Mesodermal cell (in vitro differentiated cells): ENCODE data around the gene CEPT1.

Experiments used
- H3K27ac ChIP-seq: 2 replicates; pipeline ENCODE4 v1.7.0; 2013; ENCODE audit warnings: mild to moderate bottlenecking, low read depth, low read length, moderate library complexity; ENCODE audit not compliant: severe bottlenecking
- H3K36me3 ChIP-seq: 2 replicates; pipeline ENCODE4 v1.7.1; 2013; ENCODE audit warnings: mild to moderate bottlenecking, low read length, moderate library complexity; ENCODE audit not compliant: control insufficient read depth, insufficient read depth
- H3K4me1 ChIP-seq: one replicate; pipeline ENCODE4 v1.7.1; 2013; ENCODE audit warnings: mild to moderate bottlenecking, low read length; ENCODE audit not compliant: insufficient read depth, control insufficient read depth, poor library complexity, severe bottlenecking
- H3K4me3 ChIP-seq: 2 replicates; pipeline ENCODE4 v1.7.0; 2013; ENCODE audit warnings: low read length, control low read depth, mild to moderate bottlenecking; ENCODE audit not compliant: insufficient read depth, poor library complexity, severe bottlenecking; ENCODE audit errors: extremely low read depth
- H3K9me3 ChIP-seq: 2 replicates; pipeline ENCODE4 v1.7.1; 2013; ENCODE audit warnings: mild to moderate bottlenecking, low read length, moderate library complexity; ENCODE audit not compliant: control insufficient read depth
- WGBS, 2 experiments: methylation state at CpG; one replicate each; pipeline ENCODE4 v1.1.5; 2013; ENCODE audit warnings: missing lambda C conversion rate in 2 of 2; ENCODE audit not compliant: insufficient coverage in 2 of 2; 5-methylcytosine and 5-hydroxymethylcytosine counted together

The CEPT1 gene

DNA sequence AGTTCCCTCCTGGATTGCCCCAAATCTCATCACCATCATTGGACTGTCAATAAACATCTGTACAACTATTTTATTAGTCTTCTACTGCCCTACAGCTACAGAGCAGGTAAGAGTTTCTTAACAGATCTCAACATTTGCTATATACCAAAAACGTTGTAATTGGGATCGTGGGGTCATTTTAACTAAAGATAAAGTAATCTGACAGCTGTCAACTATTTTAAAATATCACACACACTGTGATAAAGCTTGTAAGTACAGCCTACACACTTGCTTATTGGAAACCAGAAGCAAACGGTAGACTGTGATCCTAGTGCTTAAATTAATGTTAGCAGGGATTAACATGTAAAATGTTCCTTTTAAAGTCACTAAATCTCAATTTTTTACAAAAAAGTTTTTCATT is 7.9 kb downstream of the CEPT1 start:
- peaks cover 7% of the 10 kb centered on the region for H3K4me1 ChIP-seq
- WGBS, 2 experiments: no CpG with 5 or more reads among the region's 3 CpGs
- H3K36me3 ChIP-seq: peaks cover 44% of the 10 kb centered on the region
- no peaks in the 10 kb centered on the region for H3K9me3 ChIP-seq
- no peak overlapping the region for H3K4me3 ChIP-seq
- no peak overlapping the region for H3K27ac ChIP-seq

- Histone ChIP-seq H3K4me3 (no peak overlapping the region), H3K9me3 (no peaks in the 10 kb centered on the region), H3K4me1 (peaks cover 7% of the 10 kb centered on the region), H3K27ac (no peak overlapping the region), H3K36me3 (peaks cover 49% of the 10 kb centered on the region)
- WGBS, 2 experiments: no CpG with 5 or more reads among the region's 2 CpGs
Measured at GRCh38 chr1:111148376-111148881, 8.4 kb downstream of the CEPT1 start.

- Histone ChIP-seq H3K27ac (no peak overlapping the region), H3K4me3 (no peak overlapping the region), H3K36me3 (peaks cover 70% of the 10 kb centered on the region), H3K4me1 (no peaks in the 10 kb centered on the region), H3K9me3 (no peaks in the 10 kb centered on the region)
- 90% methylated on average over 2 of the region's 3 CpGs; no CpG with 5 or more reads in 1 of the 2 experiments for WGBS, 2 experiments
Measured at GRCh38 chr1:111151838-111152237, 11.8 kb downstream of the CEPT1 start.

DNA sequence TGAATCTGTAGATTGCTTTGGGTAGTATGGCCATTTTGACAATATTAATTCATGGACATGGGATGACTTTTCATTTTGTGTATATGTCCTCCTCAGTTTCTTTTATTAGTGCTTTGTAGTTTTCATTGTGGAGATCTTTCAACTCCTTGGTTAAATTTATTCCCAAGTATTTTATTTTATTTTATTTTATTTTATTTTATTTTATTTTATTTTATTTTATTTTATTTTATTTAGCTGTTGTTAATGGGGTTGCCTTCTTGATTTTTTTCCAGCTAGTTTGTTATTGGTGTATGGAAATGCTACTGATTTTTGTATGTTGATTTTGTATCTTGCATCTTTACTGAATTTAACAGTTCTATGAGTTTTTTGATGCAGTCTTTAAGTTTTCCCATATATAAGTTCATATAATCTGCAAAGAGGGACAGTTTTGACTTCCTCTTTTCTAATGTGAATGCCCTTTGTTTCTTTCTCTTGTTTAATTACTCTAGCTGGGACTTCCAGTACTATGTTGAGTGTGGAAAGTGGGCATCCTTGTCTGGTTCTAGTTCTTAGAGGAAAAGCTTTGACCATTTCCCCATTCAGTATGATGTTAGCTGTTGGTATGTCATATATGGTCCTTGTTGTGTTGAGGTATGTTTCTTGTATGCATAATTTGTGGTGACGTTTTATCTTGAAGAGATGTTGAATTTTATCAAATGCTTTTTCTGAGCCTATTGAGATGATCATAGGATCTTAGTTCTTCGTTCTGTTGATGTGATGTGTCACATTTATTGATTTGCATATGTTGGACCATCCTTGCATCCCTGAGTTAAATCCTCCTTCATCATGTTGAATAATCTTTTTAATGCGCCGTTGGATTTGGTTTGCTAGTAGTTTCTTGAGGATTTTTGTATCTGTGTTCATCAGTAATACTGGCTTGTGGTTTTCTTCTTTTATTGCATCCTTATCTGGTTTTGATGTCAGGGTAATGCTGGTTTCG is 14.3 kb downstream of the CEPT1 start:
- no peak overlapping the region for H3K4me3 ChIP-seq
- WGBS, 2 experiments: 95 to 100% methylated on average over 2 to 4 of the region's 5 CpGs
- H3K27ac ChIP-seq: no peak overlapping the region
- H3K9me3 ChIP-seq: no peaks in the 10 kb centered on the region
- peaks cover 64% of the 10 kb centered on the region for H3K36me3 ChIP-seq
- no peaks in the 10 kb centered on the region for H3K4me1 ChIP-seq

- no peak overlapping the region for H3K27ac ChIP-seq
- peaks cover 5% of the 10 kb centered on the region for H3K4me1 ChIP-seq
Measured at GRCh38 chr1:111157431-111157830, 17.4 kb downstream of the CEPT1 start.

DNA sequence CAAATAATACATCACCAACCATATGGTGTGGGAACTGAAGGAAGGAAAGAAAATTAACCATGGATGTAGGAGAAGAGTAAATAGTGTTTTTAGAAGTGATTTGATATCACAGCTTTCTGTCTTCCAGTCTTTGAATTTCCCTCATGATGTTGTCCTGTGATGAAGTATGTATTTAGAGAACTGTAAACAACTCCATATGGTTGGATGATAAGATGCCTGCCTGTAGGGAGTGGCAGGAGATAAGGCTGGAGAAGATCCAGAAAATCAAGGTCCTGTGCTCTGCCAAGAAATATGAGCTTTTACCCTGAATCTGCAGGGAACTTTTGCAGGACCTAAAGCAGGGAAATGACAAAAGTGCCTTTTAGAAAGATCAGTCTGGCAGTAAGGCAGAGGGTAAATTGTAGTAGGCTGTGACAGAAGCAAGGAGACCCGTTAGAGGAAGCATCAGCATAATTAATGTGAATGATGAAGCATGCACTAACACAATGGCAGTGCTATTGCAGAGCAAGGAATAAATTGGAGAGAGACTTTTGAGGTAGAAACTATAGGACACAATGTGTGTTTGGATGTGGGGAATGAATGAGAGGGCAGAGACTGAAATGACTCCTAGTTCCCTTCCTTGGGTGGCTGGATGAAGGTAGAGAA is 21.9 kb downstream of the CEPT1 start:
- H3K4me3 ChIP-seq: no peak overlapping the region
- peaks cover 30% of the 10 kb centered on the region for H3K36me3 ChIP-seq
- H3K27ac ChIP-seq: peak overlapping the region; percentile 31
- 71 to 77% methylated on average over 1 of the region's 1 CpG for WGBS, 2 experiments
- H3K9me3 ChIP-seq: no peaks in the 10 kb centered on the region
- peaks cover 5% of the 10 kb centered on the region for H3K4me1 ChIP-seq

More at GRCh38 chr1:111157431-111157830, 17.4 kb downstream of the CEPT1 start:
- Histone ChIP-seq H3K4me3 (no peak overlapping the region), H3K36me3 (peaks cover 51% of the 10 kb centered on the region), H3K9me3 (no peaks in the 10 kb centered on the region)
- WGBS, 2 experiments: no CpG with 5 or more reads among the region's 2 CpGs

GRCh38 chr1:111162488-111162880 is 22.5 kb downstream of the CEPT1 start:
- Histone ChIP-seq H3K36me3 (peaks cover 27% of the 10 kb centered on the region), H3K4me1 (peaks cover 5% of the 10 kb centered on the region), H3K4me3 (no peak overlapping the region), H3K27ac (peak overlapping the region; percentile 31), H3K9me3 (no peaks in the 10 kb centered on the region)
- WGBS, 2 experiments: 100% methylated on average over 1 of the region's 2 CpGs; no CpG with 5 or more reads in 1 of the 2 experiments

DNA sequence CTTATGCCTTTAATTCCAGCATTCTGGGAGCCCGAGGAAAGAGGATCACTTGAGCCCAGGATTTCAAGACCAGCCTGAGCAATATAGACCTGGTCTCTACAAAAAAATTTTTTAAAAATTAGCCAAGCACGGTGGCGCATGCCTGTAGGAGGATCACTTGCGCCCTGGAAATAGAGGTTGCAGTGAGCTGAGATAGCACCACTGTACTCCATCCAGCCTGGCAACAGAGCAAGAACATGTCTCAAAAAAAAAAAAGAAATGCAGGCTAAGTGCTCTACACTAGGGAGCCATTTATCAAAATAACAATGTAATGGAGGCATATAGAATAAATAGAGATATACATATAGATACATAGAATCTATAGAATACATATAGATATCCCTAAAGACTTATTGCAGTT is 23.3 kb downstream of the CEPT1 start:
- 90 to 98% methylated on average over 4 of the region's 4 CpGs for WGBS, 2 experiments
- Histone ChIP-seq H3K4me3 (no peak overlapping the region), H3K27ac (no peak overlapping the region), H3K9me3 (no peaks in the 10 kb centered on the region), H3K36me3 (peaks cover 28% of the 10 kb centered on the region), H3K4me1 (peaks cover 5% of the 10 kb centered on the region)

DNA sequence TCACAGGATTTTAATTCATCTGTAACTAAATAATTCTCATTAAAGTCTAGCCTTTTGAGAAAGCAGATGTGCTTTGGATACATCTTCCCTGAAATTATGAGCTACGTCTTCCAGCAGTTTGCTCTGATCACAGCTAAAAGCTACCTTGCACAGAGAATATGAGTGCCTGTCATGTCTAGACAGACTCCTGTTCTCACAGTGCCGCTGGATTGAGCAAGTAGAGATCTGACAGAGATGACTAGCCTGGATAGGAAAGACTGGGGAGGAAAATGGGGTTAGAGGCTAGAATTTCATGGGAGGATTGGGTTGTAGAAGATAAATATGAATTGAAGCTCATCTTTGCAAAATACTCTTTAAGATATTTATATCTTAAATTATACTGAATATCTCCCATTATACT is 24.1 kb downstream of the CEPT1 start:
- Histone ChIP-seq H3K4me3 (no peak overlapping the region), H3K4me1 (peaks cover 5% of the 10 kb centered on the region), H3K27ac (no peak overlapping the region), H3K9me3 (no peaks in the 10 kb centered on the region), H3K36me3 (peaks cover 36% of the 10 kb centered on the region)
- 85 to 95% methylated on average over 2 of the region's 2 CpGs for whole genome bisulfite sequencing, 2 experiments

GRCh38 chr1:111172463-111172862 is 32.4 kb downstream of the CEPT1 start:
- Histone ChIP-seq H3K4me1 (no peaks in the 10 kb centered on the region), H3K36me3 (peaks cover 49% of the 10 kb centered on the region), H3K9me3 (no peaks in the 10 kb centered on the region)

GRCh38 chr1:111174070-111174469 is 34.0 kb downstream of the CEPT1 start:
- Histone ChIP-seq H3K4me1 (no peaks in the 10 kb centered on the region), H3K27ac (no peak overlapping the region), H3K36me3 (peaks cover 40% of the 10 kb centered on the region), H3K9me3 (no peaks in the 10 kb centered on the region), H3K4me3 (no peak overlapping the region)

More at GRCh38 chr1:111172463-111172862, 32.4 kb downstream of the CEPT1 start:
- Histone ChIP-seq H3K4me3 (no peak overlapping the region), H3K27ac (no peak overlapping the region)
